Endothelial cell of umbilical vein (primary cell): ENCODE data around the gene IPPK.

ENCODE experiments used
- CTCF ChIP-seq, 2 donors: IDR thresholded peaks; 1 replicate in 1 of 2; 2 replicates in 1 of 2; pipeline ENCODE4 v1.5.1; 2011; ENCODE audit warnings: low read length in 2 of 2, mild to moderate bottlenecking in 2 of 2, moderate library complexity in 2 of 2, control low read depth in 1 of 2, inconsistent platforms in 1 of 2, low read depth in 1 of 2; ENCODE audit not compliant: insufficient read depth in 1 of 2; ENCODE audit errors: extremely low read depth in 1 of 2
- POLR2A ChIP-seq: IDR thresholded peaks from 2 replicates; pipeline ENCODE4 v1.6.1; 2012; ENCODE audit warnings: low read depth, mild to moderate bottlenecking, control low read depth, low read length
- POLR2AphosphoS5 ChIP-seq: IDR thresholded peaks from 2 replicates; pipeline ENCODE4 v1.6.1; 2012; ENCODE audit warnings: low read depth, mild to moderate bottlenecking, control low read depth, low read length, moderate library complexity; ENCODE audit not compliant: insufficient read depth

- TF ChIP-seq CTCF (IDR thresholded peaks at IDR 0.05; ENCODE audit: extremely low read depth in 1 of 2, insufficient read depth in 1 of 2, low read depth in 1 of 2, low read length in 2 of 2) (no peak), POLR2AphosphoS5 (no peak), POLR2A (no peak)
Measured at GRCh38 chr9:92679413-92680165, 9.7 kb upstream of the IPPK start.
